GM19463 (cell line): ENCODE measurements around the gene C5orf63.
"Not testable (repeated sequence)": the region's sequence is repeated elsewhere in the genome, so short reads cannot be mapped to it uniquely, and the experiment has no call there.

ENCODE experiments used
- ATAC-seq: cut with Tn5 transposase; IDR thresholded peaks from one replicate; pipeline ENCODE4 v1.9.1; 2021; ENCODE audit warnings: mild to moderate bottlenecking, moderate library complexity; ENCODE audit not compliant: unreplicated experiment

Gene C5orf63

GRCh38 chr5:127072861-127073846 lies at the start of gene C5orf63:
Gene C5orf63 (minus strand): TSS chr5:127073502. CDS start chr5:127058995, 14,507 bp downstream.
- ATAC-seq, result peak; percentile 99

DNA sequence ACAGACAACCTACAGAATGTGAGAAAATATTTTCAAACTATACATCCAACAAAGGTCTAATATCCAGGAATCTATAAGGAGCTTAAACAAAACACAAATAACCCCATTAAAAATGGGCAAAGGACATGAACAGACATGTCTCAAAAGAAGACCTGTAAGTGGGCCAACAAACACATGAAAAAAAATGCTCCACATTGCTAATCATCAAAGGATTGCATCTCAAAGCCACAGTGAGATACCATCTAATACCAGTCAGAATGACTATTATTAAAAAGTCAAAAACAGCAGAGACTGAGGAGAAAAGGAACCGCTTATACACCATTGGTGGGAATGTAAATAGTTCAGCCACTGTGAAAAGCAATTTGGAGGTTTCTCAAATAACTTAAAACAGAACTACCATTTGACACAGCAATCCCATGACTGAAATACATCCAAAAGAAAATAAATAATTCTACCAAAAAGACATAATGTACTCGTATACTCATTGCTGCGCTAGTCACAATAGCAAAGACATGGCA lies 39.1 kb upstream of the C5orf63 start:
- ATAC-seq, result no peak

- no peak for ATAC-seq
Measured at GRCh38 chr5:127111112-127111511, 37.8 kb upstream of the C5orf63 start.

DNA sequence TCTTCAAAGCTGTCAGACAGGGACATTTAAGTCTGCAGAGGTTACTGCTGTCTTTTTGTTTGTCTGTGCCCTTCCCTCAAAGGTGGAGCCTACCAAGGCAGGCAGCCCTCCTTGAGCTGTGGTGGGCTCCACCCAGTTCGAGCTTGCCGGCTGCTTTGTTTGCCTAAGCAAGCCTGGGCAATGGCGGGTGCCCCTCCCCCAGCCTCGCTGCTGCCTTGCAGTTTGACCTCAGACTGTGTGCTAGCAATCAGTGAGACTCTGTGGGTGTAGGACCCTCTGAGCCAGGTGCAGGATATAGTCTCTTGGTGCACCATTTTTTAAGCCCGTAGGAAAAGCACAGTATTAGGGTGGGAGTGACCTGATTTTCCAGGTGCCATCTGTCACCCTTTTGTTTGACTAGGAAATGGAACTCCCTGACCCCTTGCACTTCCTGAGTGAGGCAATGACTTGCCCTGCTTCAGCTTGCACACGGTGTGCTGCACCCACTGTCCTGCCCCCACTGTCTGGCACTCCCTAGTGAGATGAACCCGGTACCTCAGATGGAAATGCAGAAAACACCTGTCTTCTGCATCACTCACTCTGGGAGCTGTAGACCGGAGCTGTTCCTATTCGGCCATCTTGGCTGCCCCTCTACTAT lies 35.4 kb upstream of the C5orf63 start:
- not testable (repeated sequence) for ATAC-seq

GRCh38 chr5:127101935-127102334 lies 28.6 kb upstream of the C5orf63 start:
- no peak for ATAC-seq

- no peak for ATAC-seq
Measured at GRCh38 chr5:127101533-127101932, 28.2 kb upstream of the C5orf63 start.

DNA sequence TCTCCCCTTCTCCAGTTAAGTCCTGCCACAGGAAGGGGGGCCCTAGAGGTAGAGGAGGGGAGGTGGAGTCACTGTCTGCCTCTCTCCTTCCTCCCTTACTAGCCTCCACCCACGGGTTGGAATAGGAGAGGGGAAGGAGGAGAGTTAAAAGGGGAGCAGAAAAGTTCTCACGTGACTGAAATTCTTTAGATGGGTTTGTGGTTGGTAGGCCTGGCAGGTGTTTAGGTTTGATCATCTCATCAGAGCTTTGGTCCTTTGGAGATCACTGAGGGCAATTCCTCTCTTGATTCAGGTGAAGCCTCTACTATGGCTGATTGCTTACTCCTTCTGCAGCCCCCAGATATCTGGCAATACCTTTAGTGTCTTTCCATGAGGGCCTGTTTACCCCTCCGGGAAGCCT lies 24.9 kb upstream of the C5orf63 start:
- ATAC-seq, result no peak

DNA sequence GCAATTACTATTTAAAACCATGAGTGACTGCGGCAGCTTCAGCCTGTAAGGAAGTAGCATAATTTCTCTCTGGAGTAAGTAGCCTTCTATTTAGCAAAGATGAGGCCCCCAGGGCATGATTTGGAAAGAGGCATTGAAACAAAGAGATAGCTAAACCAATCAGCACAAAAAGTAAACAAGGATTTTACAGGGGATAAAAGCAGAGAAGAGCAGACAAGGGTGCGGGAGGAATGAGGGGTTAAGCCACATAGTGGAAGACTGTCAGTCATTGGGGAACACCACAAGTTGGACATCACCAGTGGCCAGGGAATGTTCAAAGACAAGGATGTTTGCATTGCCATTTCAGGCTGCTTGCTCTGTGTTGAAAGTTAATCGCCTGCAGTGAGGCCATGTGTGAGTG lies 24.0 kb upstream of the C5orf63 start:
- ATAC-seq, result no peak

DNA sequence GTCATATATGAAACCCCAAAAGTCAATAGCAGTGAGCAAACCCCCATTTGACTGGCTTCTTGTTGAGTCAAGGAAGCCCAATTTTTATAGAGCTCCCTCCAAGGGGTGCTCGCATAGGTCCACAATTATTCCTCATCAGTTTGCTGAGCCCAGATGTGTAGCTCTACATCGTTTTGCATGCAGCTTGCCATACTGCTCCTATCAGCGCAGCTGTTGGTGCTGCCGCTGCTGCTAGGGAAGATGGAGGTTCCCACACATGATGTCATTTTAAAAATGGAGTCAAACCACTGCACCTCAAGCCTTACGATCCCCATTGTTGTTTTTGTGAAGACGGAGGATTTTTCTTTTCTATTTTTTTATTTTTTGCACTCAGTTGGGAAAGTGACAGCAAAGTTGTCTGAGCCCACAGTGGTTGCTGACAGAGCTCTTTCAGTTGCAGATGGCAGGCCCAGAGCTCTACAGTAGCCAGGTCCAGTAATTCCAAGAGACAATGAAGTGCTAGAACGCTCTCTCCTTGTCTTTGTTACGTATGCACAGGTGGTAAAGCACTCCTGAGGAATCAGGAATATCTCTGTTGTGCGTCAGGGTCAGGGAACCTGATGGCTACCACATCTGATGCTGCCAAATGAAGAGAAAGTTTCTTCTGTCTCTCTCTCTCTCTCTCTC lies 23.2 kb upstream of the C5orf63 start:
- ATAC-seq, result no peak

DNA sequence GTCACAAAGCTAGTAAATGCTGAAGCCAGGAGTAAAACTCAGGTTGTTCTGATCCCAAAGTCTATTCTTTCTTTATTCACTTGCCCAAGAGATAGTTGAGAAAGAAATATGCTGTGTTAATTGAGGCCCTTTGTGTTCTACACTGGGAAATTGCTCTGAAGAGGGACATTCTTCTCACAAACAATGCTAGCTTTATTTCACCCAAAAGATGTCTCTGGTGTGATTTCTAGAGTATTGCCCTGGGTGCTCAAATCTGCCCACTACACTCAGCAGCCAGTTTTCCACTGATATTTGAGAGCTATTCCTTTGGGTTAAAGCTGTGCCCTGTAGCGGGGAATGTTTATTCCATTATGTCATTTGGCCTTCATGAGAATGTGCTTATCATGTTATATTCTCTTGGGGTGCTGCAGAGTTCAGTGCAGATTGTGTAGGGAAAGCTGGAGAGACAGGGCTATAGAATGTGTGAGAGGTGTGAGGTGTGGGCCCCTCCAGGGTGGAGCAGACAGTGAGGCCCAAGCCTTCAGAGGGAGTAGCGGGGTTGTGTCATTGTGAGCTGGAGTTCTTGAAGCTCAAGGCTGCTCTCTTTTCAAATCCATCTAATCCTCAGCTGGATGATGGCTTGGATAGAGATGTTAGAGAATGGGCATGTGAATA lies 21.0 kb upstream of the C5orf63 start:
- ATAC-seq, result no peak

- ATAC-seq, result no peak
Measured at GRCh38 chr5:127092690-127093089, 19.4 kb upstream of the C5orf63 start.

GRCh38 chr5:127089191-127089590 lies 15.9 kb upstream of the C5orf63 start:
- no peak for ATAC-seq

GRCh38 chr5:127088251-127088650 lies 14.9 kb upstream of the C5orf63 start:
- ATAC-seq, result no peak

DNA sequence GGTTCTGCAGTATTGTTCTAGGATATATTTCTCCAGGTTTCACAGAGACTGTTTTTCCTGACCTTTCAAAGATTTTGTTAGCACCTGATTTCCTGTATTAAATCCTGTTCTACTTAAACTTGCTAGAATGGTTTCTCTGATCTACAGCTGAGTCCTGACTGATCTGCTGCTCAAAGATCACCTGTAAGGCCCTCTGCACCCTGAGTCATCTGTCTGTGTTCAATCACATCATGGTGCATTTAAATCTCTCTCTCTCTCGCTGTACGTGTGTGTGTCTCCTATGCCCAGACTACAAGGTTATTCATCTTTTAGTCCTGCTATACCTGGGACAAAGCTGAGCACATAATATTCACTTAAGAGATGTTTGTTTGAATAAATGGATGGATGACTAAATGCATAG lies 13.3 kb upstream of the C5orf63 start:
- ATAC-seq, result no peak

DNA sequence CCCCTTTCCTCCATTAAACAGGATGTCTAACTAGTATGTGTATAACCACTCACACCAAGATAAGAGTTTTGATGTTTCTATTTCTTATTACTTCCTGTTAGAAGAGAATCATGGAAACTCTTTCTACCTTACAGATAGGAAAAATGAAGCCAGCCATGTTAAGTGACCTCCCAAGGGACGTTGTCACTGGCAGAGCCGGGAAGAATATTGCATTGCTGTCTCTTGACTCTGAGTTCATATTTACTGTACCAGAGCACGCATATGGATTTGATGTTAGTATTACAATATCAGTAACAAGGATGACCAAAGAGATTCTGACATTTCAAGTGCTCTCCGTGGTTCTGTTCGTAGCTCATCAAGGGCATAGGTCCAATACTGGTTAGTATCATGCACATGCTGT lies 12.5 kb upstream of the C5orf63 start:
- ATAC-seq, result no peak

GRCh38 chr5:127085371-127085770 lies 12.1 kb upstream of the C5orf63 start:
- ATAC-seq, result no peak

DNA sequence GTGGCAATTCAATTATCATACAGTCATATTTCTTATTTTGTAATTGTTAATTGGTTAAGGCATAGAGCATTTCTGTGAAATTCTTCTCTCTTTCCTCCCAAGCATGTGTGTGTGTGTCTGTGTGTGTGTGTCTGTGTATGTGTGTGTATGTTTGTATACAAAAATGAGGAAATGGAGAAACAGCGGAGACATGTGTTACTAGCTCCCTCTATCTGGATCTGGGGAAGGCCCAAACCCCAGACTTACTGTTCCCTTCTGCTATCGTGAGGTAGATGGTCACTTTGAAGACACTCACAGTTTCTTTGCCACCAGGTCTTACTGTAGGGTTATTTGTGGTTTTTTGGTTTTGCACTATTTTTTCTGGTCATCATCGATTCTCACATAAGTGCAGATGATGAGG lies 11.4 kb upstream of the C5orf63 start:
- ATAC-seq, result no peak

GRCh38 chr5:127083711-127084110 lies 10.4 kb upstream of the C5orf63 start:
- ATAC-seq, result no peak

DNA sequence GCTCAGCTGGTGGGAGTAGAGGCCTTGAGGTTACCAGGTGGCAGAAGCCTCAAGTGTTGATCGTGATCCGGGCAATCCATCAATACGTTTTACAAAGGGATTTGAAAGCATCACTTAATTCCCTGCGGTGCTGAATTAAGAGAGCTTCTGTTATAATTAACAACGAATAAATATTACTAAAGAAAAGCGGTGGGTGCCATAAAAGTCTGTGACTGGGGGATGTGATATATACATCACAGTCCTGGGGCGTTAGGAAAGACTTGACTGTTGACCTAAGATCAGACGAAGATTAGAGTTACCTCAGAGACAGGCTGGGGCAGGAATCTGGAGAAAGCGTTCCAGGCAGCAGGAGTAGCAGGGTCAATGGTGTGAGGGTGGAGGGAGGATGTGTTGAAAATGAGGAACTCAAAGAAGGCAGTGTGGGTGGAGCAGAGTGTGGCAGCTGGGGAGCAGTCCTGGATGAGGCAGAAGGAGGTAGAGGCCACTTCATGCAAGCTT lies 6.7 kb upstream of the C5orf63 start:
- ATAC-seq, result no peak

DNA sequence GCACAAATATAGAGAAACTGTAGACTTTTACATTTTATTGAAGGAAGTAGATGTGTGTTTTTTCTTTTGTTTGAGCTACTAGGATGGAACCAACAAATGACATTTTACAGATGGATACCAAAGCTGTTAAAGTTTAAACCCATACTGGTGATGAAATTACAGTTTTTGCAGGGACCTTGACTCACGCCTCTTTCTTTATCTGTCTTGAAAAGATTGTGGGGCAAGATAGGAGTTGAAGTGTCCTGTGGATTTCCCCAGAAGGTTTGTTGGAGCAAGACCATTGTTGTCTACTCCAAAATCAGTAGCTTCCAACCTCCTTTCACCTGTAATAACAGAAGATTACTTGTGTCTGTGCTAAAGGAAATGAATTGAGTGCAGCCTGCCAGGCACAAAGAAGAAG lies 4.1 kb upstream of the C5orf63 start:
- no peak for ATAC-seq
